LoVo (cell line): Measurements from ENCODE around the gene NKAIN2.

ENCODE experiments used
- DNase-seq: peaks from one replicate; pipeline ENCODE4 v3.0.0-alpha.2; 2016; ENCODE audit warnings: low spot score

Gene NKAIN2

DNA sequence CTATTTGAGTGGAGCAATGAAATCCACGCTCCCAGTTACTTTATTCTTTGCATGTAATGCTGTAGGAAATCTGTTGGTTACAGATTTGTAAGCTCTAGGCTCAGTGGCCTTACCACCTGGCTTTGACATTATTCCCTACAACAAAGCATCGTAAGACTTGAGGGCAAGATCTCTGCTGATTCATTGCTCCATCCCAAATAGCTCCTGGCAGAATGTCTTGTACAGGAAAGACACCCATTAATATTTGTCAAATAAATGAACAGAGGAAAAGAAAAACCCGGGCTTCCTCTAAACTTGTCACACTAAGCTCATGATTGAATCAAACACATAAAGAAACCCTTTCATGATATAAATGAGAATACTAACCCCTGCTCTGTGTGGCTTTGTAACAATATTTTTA lies 801.1 kb downstream of the NKAIN2 start:
- no peak for DNase-seq

- DNase-seq, result no peak
Observed at GRCh38 chr6:124607119-124607627, 803.5 kb downstream of the NKAIN2 start.

DNA sequence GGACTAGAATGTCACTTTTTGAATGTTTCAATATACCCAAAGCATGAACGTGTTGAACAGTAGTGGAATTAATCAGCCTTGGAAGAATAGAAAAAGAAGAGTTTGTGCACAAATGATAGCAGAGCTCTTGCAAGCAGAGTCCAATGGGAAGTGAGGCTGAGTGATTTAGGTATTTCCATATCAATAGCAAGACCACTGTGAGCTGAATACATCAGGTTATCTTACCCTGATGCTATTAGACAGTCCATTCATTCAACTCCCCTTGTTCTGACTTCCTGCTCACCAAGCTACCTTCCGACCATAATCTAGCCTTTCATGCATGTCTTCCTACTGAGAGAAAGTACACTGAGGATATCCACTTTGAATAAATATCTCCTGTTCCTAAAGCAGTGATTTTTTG lies 809.4 kb downstream of the NKAIN2 start:
- no peak for DNase-seq

- no peak for DNase-seq
Observed at GRCh38 chr6:124622351-124622750, 818.7 kb downstream of the NKAIN2 start.

GRCh38 chr6:124633655-124634054 lies 830.0 kb downstream of the NKAIN2 start:
- no peak for DNase-seq

DNA sequence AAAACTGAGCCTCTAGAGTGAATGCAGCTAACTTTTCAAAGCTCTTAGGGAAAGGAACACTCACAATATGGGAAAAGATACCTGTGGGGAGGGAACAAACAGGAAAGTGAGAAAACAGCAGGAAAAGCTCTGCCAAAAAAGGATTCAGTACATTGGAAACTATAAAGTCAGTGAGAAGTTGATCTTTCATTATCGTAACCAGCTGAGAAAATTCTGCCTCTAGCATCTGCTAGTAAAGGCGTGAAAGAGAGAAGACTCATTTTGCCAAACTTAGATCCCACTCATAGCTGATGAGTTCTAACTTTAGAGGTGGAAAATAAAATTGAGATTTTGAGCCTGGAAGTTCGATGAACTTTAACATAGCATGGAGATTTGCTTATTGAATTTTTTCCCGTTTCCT lies 836.8 kb downstream of the NKAIN2 start:
- DNase-seq, result no peak

DNA sequence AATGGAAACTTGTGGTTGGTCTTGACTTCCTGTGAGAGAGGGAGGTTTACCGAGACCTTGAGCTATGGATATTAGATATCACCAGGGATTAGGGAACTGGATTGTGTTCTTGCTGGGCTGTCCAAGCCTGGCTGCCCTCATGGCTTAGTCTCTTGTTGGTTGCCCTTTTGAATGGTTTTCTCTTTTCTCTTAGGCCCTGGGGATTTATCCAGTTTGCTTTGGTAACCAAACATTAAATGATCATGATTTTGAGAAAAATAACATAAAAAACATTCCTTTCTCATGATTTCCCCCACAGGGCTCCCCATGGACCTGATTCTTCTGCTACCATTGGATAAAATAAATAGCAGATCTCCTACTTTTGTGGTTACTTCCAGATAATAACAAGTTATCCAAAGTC lies 852.2 kb downstream of the NKAIN2 start:
- no peak for DNase-seq

GRCh38 chr6:124658053-124658452 lies 854.4 kb downstream of the NKAIN2 start:
- DNase-seq, result no peak

GRCh38 chr6:124659427-124659826 lies 855.8 kb downstream of the NKAIN2 start:
- DNase-seq, result no peak

DNA sequence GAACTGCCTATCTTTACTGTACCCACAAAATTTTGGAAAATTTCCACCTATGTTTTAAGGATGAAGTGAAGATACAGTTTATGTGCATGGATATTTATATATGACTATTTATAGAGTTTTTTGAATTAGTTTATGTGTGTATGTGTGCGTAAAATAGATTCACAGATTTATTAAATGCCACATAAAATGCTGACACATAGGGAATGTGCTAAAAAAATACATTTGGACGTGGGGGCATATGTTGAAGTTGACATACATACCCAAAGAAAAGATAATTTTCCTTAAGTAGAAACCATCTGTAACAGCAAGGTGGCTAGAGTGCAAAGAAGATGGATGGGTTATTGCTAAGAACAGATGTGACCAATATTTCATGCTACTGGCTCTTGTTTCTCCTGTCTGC lies 856.5 kb downstream of the NKAIN2 start:
- DNase-seq, result no peak

DNA sequence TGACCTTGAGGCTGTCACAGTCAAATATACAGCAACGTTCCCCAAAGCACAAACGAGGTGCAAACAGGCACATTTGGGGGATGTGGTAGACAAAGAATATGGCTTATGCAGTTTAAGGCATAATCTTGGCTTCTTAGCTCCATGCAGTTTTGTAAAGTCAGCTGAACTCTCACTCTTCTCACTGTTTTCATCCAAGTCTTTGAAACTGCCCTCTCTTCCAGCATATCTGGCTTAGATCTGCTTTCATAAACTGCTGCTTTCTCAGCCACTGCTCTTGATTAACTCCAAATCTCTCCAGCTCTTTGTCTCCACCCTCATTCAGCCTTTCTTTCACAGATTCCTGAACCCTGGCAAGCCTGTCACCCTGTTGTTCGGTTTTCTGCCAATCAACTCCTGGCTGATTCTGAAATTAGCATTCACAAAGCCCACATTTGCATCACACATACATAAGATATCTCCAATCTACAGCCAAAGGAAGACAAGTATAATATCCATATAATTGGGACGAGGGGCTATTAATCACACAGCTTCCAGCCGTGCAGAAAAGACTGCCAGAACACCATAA lies 857.5 kb downstream of the NKAIN2 start:
- DNase-seq, result no peak

GRCh38 chr6:124668028-124668427 lies 864.4 kb downstream of the NKAIN2 start:
- no peak for DNase-seq

- DNase-seq, result no peak
Observed at GRCh38 chr6:124669713-124670480, 866.2 kb downstream of the NKAIN2 start.

DNA sequence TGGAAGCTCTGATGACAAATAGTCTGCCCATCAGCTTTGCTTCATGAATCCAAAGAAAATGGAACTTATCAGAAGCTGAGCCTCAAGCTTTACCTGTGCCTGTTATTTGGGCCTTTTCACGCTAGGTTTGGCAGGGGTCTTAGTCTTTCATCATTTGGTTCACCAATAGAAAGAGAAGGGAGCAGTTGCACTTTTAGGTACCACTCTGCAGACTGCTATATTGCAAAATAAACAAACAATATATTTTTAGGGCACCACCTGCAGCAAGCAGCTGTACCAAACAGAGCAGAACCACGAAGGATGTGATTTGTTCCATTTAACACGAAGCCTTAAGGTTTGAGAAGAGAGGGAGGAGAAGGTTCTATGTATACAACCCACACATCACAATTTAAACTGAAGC lies 867.1 kb downstream of the NKAIN2 start:
- DNase-seq, result no peak

- no peak for DNase-seq
Observed at GRCh38 chr6:124671324-124671723, 867.7 kb downstream of the NKAIN2 start.

DNA sequence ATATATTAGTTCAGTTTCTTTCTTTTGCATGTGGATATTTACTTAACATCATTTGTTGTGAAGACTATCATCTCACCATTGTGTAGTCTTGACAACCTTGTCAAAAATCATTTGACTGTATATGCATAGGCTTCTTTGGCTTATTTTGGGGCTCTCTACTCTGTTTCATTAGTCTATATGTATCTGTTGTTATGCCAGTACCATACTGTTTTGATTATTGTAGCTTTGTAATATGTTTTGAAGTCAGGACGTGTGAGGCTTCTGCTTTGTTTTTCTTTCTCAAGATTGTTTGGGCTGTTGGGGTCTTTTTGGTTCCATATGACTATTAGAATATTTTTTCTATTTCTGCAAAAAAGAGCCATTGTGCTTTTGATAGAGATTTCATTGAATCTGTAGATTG lies 870.4 kb downstream of the NKAIN2 start:
- no peak for DNase-seq

DNA sequence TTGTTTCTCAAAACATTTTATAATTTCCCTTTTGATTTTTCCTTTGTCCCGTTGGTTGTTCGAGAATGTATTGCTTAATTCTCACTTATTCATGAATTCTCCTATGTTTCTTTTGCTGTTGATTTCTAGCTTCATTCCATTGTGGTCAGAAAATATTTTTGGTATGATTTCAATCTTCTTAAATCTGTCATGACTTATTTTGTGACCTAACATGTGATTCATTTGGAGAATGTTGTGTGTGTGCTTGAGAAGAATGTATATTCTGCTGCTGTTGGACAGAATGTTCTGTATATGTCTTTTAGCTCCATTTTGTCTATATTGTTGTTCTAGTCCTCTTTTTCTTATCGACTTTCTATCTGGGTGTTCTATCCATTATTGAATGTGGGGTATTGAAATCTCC lies 872.4 kb downstream of the NKAIN2 start:
- no peak for DNase-seq

- no peak for DNase-seq
Observed at GRCh38 chr6:124677874-124678273, 874.2 kb downstream of the NKAIN2 start.

DNA sequence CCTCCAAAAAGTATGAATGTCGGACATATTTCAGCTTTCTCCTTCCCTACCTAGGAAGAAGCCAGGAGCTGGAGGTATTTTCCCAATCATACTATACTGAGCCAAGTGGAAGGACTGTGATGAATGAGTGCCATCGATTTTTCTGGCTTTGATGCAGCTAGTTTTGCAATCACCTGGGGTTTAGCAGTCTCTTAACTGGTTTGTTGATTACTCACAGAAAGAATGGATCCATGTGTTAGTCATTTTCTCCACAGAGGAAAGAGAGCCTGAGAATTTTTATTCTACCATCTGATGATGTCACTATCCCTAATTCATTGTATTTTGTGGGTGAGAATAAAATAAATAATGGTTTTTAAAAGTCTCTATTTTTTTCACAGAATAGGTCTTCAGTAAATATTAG lies 875.7 kb downstream of the NKAIN2 start:
- DNase-seq, result no peak

DNA sequence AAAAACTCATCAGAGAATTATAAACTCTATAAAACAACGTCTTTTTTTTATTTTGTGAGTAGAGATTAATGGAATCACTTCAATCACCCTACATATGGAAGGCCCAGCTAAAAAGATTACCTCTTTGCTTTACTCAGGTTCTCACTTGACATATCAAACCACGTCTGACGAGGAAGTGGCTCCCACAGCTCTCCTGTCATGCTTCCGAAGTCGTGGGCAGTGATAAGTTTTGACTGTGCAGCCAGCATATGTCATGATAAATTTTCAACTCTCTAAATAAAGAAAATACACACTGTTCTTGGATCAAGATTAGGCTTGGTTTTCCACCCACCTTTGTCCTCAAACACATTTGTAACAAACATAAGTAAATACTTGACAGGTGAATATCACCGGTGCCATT lies 879.1 kb downstream of the NKAIN2 start:
- DNase-seq, result no peak

GRCh38 chr6:124683507-124683906 lies 879.8 kb downstream of the NKAIN2 start:
- no peak for DNase-seq

- no peak for DNase-seq
Observed at GRCh38 chr6:124684621-124685020, 881.0 kb downstream of the NKAIN2 start.

- no peak for DNase-seq
Observed at GRCh38 chr6:124688369-124688768, 884.7 kb downstream of the NKAIN2 start.

DNA sequence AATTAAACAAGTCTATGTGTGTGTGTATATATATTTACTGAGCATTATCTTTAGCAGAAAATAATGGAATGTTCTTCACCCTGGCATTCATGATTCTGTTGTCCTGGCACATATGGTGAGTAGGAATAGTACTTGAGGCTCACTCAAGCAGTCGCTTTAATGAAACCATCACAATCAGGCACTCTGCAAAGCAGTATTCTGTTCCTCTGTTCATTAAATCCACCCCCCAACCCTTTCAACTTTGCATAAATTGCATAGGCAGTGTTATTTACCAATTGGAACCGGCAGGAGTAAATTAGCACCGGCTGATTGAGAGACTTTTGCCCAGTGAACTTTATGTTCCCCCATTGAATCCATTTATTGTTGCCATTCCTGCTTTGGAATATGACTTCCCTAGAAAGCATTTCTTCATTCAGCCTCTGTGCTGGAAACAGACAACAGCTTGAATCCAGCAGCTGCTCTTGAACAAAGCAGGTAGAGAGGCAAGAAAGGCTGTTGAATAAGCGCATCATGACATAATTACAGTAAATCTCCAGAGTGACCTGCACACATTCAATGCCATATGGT lies 890.6 kb downstream of the NKAIN2 start:
- no peak for DNase-seq
